EH (cell line): ENCODE data around the gene LIPC.

Source experiments
- DNase-seq: peaks from one replicate; pipeline ENCODE4 v3.0.0-alpha.2; 2015; ENCODE audit warnings: low read depth

LIPC gene

DNA sequence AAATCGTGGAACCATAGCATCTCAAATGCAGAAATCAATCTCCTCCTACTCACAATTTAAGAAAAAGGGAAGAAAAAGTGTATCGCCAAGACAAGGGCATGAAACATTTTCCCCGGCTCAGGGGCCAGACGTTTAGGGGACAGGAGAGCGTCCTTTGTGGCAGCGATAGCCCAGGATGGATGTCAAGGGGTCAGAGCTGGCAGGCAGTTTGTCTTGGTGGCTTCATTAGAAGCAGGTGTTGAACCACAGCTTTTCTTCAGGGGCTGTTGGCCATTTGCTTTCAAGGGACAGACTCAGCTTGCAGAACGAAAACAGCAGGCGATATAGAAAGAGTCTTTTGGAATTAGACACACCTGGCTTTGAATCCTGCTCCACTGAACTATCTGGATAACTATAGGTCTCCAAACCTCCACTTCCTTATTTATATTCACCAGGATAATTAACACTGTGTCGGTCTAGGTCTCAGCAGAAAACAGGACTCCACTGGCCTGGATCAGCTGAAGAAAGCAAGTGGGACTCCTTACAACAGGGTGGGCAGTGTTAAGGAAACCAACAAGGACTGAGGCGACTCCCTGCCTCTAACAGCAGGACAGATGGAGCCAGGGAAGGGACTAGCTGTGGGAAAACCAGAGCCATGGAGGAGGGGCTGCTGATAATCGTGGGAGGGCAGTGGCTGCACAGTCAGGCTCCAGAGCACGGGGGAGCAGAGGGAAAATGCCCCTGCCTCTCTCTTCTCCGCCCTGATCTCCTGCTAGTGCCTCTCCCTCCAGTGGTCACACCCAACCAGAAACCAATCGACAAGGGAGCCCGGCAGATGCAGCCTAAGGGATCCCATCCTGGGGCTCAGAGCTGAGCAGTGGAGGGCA is 123.6 kb downstream of the LIPC start:
- no peak for DNase-seq

DNA sequence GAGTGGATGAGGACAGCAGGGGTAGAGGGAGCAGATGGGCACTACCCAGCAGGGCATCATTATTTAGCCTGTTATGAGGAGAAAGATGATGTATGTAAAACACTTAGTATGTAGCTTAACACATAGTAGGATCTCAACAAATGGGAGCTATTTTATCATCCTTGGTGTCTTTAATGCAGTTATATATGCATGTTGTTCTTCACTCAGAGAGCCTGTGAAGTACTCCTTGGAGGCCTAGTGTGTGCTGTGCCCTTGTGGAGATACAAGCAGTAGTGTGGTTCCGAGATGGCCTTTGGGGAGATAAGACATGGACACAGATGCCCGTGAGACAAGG is 124.2 kb downstream of the LIPC start:
- no peak for DNase-seq

DNA sequence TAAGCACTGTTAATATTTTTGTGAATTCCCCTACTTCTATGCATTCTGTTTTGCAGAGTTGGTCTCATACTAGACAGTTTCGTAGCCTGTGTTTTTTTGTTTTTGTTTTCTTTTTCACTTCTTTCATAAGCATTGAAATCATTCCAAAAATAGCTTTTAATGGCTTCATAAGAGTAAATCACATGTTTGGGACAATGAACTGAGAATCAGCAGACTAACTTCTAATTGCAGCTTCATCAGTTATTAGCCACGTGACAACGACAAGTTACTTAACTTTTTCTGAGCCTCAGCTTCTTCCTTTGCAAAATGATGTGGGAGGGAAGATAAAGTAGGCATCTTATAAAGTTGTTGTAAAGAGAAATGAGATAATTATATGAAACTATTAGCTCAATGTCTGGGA is 124.8 kb downstream of the LIPC start:
- no peak for DNase-seq

DNA sequence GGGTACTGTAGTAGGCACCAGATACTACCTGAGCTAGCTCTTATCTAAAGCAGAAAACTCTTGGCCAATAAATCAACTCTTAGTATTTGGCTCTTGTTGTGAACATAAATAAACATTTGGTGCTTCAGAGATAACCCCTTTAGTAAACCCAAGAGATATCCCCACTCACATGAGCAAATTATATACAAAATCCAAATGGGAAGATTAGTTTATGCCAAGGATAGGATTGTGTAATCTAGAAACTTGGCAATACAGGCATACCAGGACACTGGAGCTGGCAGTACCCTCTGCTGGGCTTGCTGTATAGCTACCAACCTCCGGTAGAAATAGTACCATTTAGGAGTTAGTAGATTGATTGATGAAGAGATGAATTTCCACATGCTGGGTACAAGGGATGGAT is 127.0 kb downstream of the LIPC start:
- DNase-seq, result no peak

DNA sequence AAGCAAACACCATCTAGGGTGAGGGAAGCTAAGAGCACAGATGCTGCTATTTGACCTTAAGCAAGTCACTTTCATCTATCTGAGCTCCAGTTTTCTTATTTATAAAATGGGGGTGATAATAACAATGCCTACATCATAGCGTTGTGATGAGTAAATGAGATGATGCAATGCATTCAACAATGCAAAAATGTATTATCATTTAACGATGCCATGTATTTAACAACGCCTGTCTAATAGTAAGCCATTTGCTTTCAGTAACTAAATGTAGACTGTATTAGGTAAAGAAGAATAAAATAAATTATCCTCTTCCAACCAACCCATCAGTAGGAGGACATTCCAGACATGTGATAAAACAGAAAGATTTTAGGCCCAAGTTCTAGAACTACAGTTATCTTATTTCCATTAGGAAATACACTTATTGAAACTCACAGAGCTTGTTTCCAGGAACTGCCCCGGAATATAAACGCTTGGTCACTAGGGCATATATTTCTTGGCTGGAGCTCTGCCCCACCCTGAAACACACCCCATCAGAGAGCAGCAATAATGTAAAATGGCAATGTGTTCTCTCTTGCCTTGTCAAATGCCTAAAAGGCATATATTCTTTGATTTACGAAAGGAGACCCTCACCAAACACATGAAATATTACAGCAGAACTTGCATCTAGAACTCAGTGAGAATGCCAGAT is 128.3 kb downstream of the LIPC start:
- no peak for DNase-seq

DNA sequence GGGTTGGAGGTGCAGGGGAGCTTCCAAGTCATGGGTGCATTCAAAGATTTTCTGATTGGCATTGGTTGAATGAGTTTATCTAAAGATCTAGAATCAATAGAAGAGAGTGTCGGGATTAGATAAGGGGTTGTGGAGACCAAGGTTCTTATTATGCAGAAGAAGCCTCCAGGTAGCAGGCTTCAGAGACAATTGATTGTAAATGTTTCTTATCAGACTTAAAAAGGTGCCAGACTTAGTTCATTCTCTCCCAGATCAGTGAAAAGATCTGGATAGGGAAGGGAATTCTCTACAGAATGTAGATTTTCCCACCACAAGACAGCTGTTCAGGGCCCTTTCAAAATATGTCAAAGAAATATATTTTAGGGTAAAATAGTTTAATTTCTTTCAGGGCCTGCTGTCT is 129.5 kb downstream of the LIPC start:
- DNase-seq, result no peak

DNA sequence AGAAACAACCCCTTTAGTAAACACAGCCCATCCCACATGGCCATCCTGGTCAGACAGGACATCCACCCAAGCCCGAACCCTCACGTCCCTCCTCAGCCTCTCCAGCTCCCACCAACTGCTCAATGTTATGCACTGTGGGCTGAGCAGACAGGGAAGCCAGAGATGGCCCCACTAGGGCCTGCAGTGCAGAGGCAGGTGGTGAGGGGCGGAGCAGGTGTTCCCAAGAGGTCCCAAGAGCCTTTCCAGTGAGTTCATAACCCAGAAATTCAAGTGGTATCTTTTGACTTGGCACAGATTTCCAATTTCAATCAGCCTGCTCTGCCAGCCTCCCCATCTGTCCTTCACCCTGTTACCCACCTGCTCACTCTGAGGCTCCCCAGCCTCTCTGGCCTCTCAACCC is 130.3 kb downstream of the LIPC start:
- no peak for DNase-seq

DNA sequence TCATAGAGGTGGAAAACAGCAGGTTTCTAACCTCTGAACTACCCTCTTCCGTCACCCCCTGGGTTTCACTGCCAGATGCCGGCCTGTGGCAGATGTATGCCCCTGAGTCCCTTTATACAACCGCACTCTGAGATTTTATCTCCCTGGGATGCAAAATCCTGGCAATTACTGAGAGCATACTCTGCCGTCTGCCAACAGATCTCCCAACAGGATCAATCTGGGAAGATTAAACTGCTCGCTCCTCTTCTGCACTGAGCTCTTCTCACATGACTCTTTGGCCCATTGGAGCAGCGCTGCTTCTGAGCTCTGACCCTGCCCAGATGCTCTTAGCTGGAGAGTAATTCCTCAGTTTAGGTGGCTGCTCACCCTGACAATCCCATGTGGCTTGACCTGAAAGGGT is 133.2 kb downstream of the LIPC start:
- DNase-seq, result no peak

DNA sequence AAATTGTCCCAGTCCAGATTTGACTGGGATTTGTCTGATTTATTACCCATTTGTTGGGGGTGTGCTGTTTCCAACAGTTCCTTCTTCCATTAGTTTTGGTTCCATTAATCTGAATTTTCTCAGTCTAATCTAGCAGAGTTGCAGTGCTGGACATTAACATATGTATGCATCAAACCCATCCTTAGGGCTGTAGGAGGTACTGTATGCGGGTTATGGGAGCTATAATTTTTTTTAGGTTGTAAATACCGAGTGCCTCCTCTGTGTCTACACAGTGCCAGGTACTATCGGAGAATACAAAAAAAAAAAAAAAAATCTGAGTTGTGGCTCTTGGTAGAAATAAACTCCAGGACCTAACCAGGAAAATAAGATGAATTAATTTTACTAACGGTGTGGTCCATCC is 133.8 kb downstream of the LIPC start:
- DNase-seq, result no peak

DNA sequence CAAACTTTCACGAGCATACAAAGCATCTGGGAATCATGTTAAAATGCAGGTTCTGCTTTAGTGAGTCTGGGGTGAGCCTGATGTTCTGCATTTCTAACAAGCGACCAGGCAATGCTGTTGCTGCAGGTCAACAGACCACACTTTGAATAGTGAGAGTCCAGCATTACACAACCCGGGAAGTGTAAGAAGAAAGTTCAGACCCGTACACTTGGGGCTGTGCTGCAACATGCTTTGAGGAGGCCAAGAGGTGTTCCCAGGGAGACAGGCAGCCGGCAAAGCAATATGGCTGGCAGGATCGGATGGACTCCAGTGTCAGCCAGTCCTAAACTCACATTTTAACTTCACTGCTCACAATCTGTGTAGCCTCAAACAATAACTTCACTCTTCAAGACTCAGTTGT is 134.2 kb downstream of the LIPC start:
- no peak for DNase-seq

DNA sequence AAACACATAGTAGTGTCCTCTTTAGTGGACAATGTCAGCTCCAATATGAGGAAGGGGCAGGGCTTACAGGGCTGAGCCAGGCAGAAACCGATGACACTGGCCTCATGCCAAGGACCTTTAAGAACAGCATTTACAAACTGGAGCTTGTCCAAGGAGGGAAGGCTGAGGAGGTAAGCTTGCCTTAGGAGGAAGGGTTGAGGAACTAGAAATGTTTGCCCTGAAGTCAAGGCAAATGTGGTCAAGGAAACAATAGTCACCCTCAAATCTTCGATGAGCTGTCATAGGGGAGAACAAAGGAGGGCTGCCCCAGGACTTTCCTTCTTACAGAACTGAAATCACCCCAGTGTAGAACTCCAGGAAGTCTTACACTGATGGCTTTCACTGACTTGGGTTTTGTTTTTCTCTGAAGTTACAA is 136.4 kb downstream of the LIPC start:
- DNase-seq, result no peak

DNA sequence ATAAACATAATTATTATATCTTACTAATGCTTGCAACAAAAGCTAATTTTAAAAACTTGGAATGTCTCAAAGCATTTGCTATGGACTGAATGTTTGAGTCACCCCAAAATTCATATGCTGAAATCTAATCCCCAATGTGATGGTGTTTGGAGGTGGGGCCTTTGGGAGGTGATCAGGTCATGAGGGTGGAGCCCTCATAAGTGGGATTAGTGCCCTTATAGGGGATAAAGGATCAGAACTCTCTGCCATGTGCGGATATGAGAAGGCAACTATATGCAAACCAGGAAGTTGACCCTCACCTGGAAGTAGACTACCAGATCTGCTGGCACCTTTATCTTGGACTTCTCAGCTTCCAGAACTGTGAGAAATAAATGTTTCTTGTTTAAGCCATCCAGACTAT is 137.7 kb downstream of the LIPC start:
- no peak for DNase-seq

DNA sequence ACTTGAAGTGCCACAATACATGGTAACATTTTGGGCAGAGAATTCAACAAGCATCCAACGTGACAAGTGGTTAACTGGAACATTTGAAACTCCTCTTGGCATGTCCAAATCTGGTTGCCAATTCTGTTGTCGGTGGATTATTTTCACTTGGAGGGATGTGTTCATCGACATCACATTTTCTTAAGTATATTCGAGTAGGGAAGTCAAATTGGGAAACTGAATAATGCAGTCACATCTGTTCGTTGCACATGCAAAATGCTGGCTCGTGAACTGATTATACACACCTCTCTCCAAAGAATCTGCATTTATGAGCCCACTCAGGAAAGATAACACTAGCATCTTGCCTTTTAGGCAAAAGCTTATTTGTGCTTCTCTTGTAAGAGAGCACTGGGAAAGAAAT is 139.7 kb downstream of the LIPC start:
- no peak for DNase-seq

DNA sequence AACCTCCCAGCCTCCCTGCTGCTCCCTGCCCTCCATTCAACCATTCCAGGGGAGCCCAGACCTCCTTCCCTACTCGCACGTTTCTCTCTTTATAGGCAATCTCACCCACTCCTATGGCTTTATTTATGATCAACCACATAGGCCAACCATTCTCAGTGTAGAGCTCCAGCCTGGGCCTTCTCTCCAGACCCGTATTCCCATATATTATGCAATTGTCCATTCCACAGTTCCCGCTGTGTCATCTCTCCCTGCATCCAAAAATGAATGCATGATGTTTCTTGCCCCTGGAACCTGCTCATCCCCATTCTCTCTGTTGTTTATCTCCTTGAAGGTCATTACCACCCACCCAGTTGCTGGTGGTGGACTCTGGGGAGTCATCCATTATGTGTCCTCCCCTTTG is 140.7 kb downstream of the LIPC start:
- no peak for DNase-seq

DNA sequence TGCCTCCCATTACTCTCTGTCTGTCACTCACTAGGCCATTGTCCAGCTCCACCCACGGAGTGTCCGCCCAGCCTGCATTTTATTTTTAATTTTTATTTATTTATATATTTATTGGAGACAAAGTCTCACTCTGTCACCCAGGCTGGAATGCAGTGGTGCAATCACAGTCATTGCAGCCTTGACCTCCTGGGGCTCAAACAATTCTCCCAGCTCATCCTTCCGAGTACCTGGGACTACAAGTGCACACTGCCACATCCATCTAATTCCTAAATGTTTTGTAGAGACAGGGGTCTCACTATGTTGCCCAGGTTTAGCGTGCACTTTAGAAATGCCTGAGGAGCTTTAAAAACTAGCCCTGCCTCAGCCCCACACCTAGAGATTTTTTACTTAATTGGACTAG is 141.5 kb downstream of the LIPC start:
- no peak for DNase-seq

DNA sequence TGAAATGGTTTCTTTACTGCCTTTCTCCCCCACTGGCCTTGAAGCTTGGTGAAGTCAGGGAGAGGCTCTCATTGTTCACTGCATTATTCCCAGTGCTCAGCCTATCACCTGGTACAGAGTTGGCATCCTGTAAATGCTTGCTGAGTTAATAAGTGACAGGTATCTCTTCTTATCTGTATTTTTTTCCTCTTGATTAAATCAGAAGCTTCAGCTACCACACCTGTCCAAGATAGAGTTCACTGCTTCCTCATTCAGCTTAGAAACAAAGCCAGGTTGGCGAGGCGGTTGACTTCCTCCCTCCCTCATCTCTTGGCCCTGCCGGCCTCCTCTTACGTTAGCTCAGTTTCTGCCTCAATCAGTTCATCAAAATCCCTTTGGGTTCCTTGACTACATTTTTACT is 142.8 kb downstream of the LIPC start:
- DNase-seq, result no peak

DNA sequence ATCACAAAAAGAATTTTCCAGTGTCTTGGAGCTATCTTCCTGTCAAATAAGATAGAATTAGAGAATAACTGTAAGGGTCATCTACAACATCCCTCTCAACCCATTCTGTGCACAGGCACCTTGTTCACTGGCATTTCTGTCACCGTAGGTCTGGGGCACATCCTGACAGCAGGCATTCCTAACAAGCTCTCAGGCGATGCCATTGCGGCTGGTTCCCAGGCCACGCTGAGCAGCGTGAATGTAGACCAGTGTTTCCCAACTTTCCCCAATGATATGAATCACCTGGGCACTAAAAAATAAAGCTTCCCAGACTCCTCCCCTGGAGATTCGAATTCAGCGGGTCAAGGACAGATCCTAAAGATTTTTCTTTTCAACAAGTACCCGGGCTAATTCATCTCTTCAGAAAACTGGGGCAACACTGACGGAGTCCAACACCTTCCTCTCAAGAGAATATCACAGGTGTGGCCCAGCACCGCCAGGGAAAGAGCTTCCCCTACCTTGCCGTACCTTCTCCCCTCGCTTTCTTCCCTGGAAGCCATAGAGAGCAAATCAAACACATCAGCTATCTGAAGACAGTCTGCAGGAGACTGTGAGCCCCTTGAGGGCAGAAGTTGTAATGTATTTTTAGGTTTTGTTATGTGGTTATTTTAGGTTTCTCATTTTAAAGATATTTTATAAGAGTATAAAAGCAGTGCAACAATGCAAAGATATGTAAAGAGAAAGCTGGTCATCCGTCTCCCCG is 143.4 kb downstream of the LIPC start:
- no peak for DNase-seq

DNA sequence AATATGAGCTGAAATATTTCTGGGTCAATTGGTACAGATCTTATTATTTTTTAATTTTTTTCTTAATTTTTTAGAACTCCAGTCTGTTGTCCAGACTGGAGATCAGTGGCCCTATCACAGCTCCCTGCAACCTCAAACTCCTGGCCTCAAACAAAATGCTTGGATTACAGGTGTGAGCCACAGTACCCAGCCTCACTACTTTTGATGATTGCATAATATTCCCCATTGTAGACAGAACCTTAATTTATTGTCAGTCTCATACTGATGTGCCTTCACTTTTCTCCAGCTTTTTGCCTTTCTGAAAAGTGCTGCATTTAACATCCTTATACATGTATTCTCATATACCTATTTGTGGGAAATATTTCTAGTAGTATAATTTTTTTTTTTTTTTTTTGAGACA is 144.9 kb downstream of the LIPC start:
- no peak for DNase-seq

DNA sequence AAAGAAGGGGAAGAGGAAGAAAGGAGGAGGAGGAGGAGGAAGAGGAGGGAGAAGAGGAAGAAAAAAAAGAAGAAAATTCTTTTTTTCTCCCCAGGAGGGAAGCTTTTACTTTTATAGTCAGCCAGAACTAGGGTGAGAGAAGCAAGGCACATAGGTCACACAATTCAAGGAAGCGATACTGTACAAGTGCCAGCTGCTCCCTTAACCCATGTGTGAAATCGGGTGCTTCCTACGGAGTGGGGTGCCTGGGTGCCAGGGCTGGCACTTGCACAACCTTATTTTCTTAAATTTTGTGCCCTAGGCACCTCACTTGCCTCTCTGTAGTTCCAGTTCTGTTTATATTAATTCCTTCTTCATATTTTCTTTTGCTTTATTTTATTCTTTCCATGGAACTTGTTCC is 150.4 kb downstream of the LIPC start:
- DNase-seq, result no peak

DNA sequence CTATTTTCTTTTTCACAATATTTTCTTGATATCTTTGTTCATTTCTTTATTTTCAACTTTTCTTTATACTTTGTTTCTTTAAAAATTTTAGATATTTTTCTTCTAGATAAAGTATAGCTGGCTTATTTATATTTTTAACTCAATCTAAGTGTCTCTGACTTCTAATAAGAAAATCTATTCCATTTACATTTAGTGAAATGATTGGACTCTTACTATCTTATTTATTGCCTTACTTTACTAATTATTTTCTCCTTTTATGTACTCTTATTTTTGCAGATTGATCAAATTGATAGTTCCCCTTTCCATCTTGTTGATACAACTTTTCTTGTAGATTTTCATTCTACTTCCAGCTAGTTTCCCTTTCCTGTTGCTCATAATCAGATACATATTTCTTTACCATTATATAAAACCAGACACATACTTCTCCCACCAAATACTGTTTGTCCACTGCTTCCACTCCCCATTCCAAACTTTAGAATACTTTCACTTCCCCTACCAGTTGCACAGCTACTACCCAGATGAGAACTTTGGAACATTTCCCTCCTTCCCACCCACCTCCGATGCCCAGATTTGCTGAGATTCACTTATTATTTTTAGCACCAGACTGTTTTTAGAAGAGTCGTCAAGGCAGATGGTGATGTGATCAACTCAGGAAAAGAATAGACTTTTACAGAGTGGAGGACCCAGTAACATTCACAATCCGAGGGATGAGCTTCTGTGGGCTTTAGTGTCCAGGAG is 151.5 kb downstream of the LIPC start:
- no peak for DNase-seq

DNA sequence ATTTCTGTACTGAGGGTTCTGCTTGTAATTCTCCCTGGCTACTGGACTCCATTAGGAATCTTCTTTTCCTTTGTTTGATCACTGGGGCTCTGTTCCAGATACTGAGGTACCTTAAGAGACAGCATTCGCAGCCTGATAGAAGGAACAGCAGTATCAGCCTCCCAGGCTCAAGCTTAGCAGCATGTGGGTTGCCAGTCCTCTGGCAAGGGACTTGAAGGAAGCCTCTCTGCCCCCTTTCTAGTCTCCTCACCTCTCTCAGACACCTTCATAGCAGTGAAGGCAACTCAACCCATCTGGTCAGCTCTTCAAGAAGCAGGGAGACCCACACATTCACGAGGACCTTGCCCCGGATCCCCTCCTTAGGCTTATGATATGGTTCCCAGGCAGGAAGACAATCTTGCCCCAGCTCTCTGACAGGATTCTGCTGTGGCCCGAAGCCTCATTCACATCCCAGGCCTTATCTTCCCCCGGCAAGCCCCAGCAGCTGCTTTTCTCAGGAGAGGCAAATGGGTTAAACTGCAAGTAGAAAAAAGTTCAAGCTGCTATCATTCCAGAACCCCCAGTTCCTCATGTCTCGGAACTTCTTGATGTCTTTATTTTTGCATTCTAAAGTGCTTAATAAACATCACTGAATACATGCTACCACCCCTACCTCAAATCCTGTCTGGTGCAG is 153.1 kb downstream of the LIPC start:
- DNase-seq, result no peak
